Endometrial microvascular endothelial cells (primary cell): Measurements from ENCODE around the gene PCDHAC1. TPM values are rescaled to one million over a fixed set of nuclear protein-coding genes. Genes with fewer than 3 reads are reported as not detected.

Experiments used
- in situ Hi-C: cut with HindIII; loops from 2 replicates; pipeline ENCODE4 v1.10.0; 2017; ENCODE audit warnings: low sequenced_read_pairs, low pct_unique_long_range_greater_than_20kb; ENCODE audit errors: inconsistent ontology term
- total RNA-seq: library from RNA; depleted of rRNA; stranded (reverse); fragments of >200 nt; gene quantifications from one replicate; pipeline ENCODE4 v1.2.3, GENCODE V29; 2015; ENCODE audit errors: inconsistent ontology term

PCDHAC1 gene
- total RNA-seq, 1 donor from 2014 or later: not detected

- in situ Hi-C loops: no loop called here
These were observed 39.8 kb downstream of the PCDHAC1 start for GRCh38 chr5:140965905-140966292.

GRCh38 chr5:140966293-140967225, 40.5 kb downstream of the PCDHAC1 start, which contains the start of gene PCDHAC2:
TSS of gene PCDHAC2 (plus strand) at chr5:140966476. CDS start at chr5:140966767, 291 bp downstream.
- in situ Hi-C loops: no loop called here

GRCh38 chr5:140967226-140967893, 41.3 kb downstream of the PCDHAC1 start:
- in situ Hi-C loops: no loop called here

- in situ Hi-C loops: no loop called here
These were observed 43.8 kb downstream of the PCDHAC1 start for GRCh38 chr5:140969880-140970279.

- in situ Hi-C loops: no loop called here
These were observed 47.5 kb downstream of the PCDHAC1 start for GRCh38 chr5:140973550-140973949.

- in situ Hi-C loops: no loop called here
These were observed 50.9 kb downstream of the PCDHAC1 start for GRCh38 chr5:140977003-140977402.

GRCh38 chr5:140978260-140978659, 52.2 kb downstream of the PCDHAC1 start:
- in situ Hi-C loops: no loop called here

GRCh38 chr5:140978983-140979382, 52.9 kb downstream of the PCDHAC1 start:
- in situ Hi-C loops: no loop called here

Other genes with a start within 250 kb of the PCDHAC1 start
- gene HARS1, start 234.9 kb upstream of the PCDHAC1 start, total RNA-seq: 118 TPM
- 26.4 TPM for gene HARS2, start 234.8 kb upstream of the PCDHAC1 start, total RNA-seq
- gene ZMAT2, start 225.9 kb upstream of the PCDHAC1 start, total RNA-seq: 41.3 TPM
- not detected for gene PCDHA1, start 140.2 kb upstream of the PCDHAC1 start, total RNA-seq
- gene PCDHA2, start 131.4 kb upstream of the PCDHAC1 start, total RNA-seq: not detected
- gene PCDHA3, start 125.2 kb upstream of the PCDHAC1 start, total RNA-seq: not detected
- gene PCDHA4, start 119.2 kb upstream of the PCDHAC1 start, total RNA-seq: not detected
- not detected for gene PCDHA5, start 104.7 kb upstream of the PCDHAC1 start, total RNA-seq
- gene PCDHA6, start 98.3 kb upstream of the PCDHAC1 start, total RNA-seq: not detected
- gene PCDHA7, start 92.0 kb upstream of the PCDHAC1 start, total RNA-seq: not detected
- gene PCDHA8, start 85.1 kb upstream of the PCDHAC1 start, total RNA-seq: not detected
- gene PCDHA9, start 77.9 kb upstream of the PCDHAC1 start, total RNA-seq: not detected
- gene PCDHA10, start 70.4 kb upstream of the PCDHAC1 start, total RNA-seq: not detected
- not detected for gene PCDHA11, start 57.3 kb upstream of the PCDHAC1 start, total RNA-seq
- not detected for gene PCDHA12, start 51.0 kb upstream of the PCDHAC1 start, total RNA-seq
- not detected for gene PCDHA13, start 44.2 kb upstream of the PCDHAC1 start, total RNA-seq
- gene PCDHAC2, start 40.2 kb downstream of the PCDHAC1 start, total RNA-seq: not detected
- gene PCDHB1, start 125.1 kb downstream of the PCDHAC1 start, total RNA-seq: not detected
- 0.28 TPM for gene PCDHB2, start 168.3 kb downstream of the PCDHAC1 start, total RNA-seq
- gene PCDHB3, start 174.2 kb downstream of the PCDHAC1 start, total RNA-seq: 0.19 TPM
- gene PCDHB4, start 195.5 kb downstream of the PCDHAC1 start, total RNA-seq: 0.09 TPM
- 1.4 TPM for gene PCDHB5, start 208.9 kb downstream of the PCDHAC1 start, total RNA-seq
- 0.28 TPM for gene PCDHB6, start 223.8 kb downstream of the PCDHAC1 start, total RNA-seq
- gene PCDHB7, start 246.3 kb downstream of the PCDHAC1 start, total RNA-seq: 1.2 TPM